HL-60 (cell line): ENCODE measurements around the gene CDHR4.

ENCODE experiments used
- CTCF ChIP-seq: IDR thresholded peaks from one replicate; pipeline ENCODE4 v1.5.1; 2011; ENCODE audit warnings: low read length, control low read depth, inconsistent platforms; ENCODE audit not compliant: insufficient read depth
- REST ChIP-seq: IDR thresholded peaks from 2 replicates; pipeline ENCODE4 v1.6.1; 2012; ENCODE audit warnings: low read depth; ENCODE audit not compliant: insufficient replicate concordance

- TF ChIP-seq CTCF (no peak), REST (no peak)
Measured at GRCh38 chr3:49788056-49788455, 11.6 kb downstream of the CDHR4 start.
